SK-N-SH (cell line): ENCODE measurements around the gene TMEM266. TPM values are rescaled to one million over a fixed set of nuclear protein-coding genes. Genes with fewer than 3 reads are reported as not detected.

Experiments
- CTCF ChIA-PET: fragments of 300-600, 350-600 bp; formaldehyde crosslinking; extraction: SDS; loops from one replicate; lab custom pipeline; 2021; lab: Yijun Ruan, JAX
- POLR2A ChIA-PET: fragments of 350-600 bp; sonication (Branson Sonifier 250); formaldehyde crosslinking; extraction: SDS; loops from one replicate; lab custom pipeline; 2020; ENCODE audit warnings: antibody characterized with exemption, inconsistent platforms; lab: Yijun Ruan, JAX
- DNase-seq: peaks from one replicate; pipeline ENCODE4 v3.0.0; 2012
- H2AFZ ChIP-seq: fragments of 200-600 bp; sonication (generic); 2 replicates; pipeline ENCODE4 v1.8.1; 2016; ENCODE audit warnings: antibody characterized with exemption, mild to moderate bottlenecking, low read depth
- H3F3A ChIP-seq: fragments of 200-600 bp; sonication (generic); replicated peaks from 2 replicates; pipeline ENCODE3; 2016; ENCODE audit warnings: antibody characterized with exemption, mild to moderate bottlenecking; ENCODE audit not compliant: insufficient read depth
- H3K27ac ChIP-seq, 2 experiments: fragments of 200-500 bp in 1 of 2; fragments of 200-600 bp in 1 of 2; sonication (Bioruptor generic) in 1 of 2; sonication (generic), shearing (Covaris generic) in 1 of 2; 2 replicates each; pipeline versions ENCODE4 v1.5.1 to v1.6.1; 2014 to 2016; ENCODE audit warnings: low read depth in 2 of 2, inconsistent platforms in 1 of 2, low read length in 1 of 2, mild to moderate bottlenecking in 1 of 2, mixed read lengths in 1 of 2
- H3K27me3 ChIP-seq: fragments of 200-600 bp; sonication (generic), shearing (Covaris generic); 2 replicates; pipeline ENCODE4 v1.6.1; 2016; ENCODE audit warnings: mixed run types; ENCODE audit not compliant: insufficient read depth
- H3K36me3 ChIP-seq, 2 experiments: fragments of 200-500 bp in 1 of 2; fragments of 200-600 bp in 1 of 2; sonication (Bioruptor generic) in 1 of 2; sonication (generic) in 1 of 2; replicated peaks in 1 of 2; 2 replicates each; pipeline versions ENCODE3 to v1.5.1; 2014 to 2016; ENCODE audit warnings: low read length in 1 of 2, mild to moderate bottlenecking in 1 of 2; ENCODE audit not compliant: insufficient read depth in 2 of 2, control insufficient read depth in 1 of 2
- H3K4me1 ChIP-seq, 2 experiments: fragments of 200-500 bp in 1 of 2; fragments of 200-600 bp in 1 of 2; sonication (Bioruptor generic) in 1 of 2; sonication (generic), shearing (Covaris generic) in 1 of 2; 2 replicates each; pipeline versions ENCODE4 v1.5.1 to v1.6.1; 2014 to 2016; ENCODE audit warnings: low read depth in 1 of 2, low read length in 1 of 2, mixed run types in 1 of 2; ENCODE audit not compliant: insufficient read depth in 2 of 2, control insufficient read depth in 1 of 2
- H3K4me2 ChIP-seq: fragments of 200-600 bp; sonication (generic), shearing (Covaris generic); 2 replicates; pipeline ENCODE4 v1.6.1; 2017; ENCODE audit warnings: mixed run types
- H3K4me3 ChIP-seq, 2 experiments: fragments of 200-500 bp in 1 of 2; fragments of 200-600 bp in 1 of 2; sonication (Bioruptor generic) in 1 of 2; sonication (generic), shearing (Covaris generic) in 1 of 2; 2 replicates each; pipeline versions ENCODE4 v1.5.1 to v1.8.1; 2014 to 2016; ENCODE audit warnings: low read depth in 2 of 2, inconsistent platforms in 1 of 2, low read length in 1 of 2, mild to moderate bottlenecking in 1 of 2, mixed read lengths in 1 of 2, moderate library complexity in 1 of 2
- H3K79me2 ChIP-seq: fragments of 200-600 bp; sonication (generic); 2 replicates; pipeline ENCODE4 v1.8.1; 2017; ENCODE audit warnings: mild to moderate bottlenecking; ENCODE audit not compliant: insufficient read depth
- H3K9ac ChIP-seq: fragments of 200-600 bp; sonication (generic); 2 replicates; pipeline ENCODE4 v1.6.1; 2017; ENCODE audit warnings: mixed run types
- H3K9me2 ChIP-seq: fragments of 200-600 bp; sonication (generic); 2 replicates; pipeline ENCODE4 v1.6.1; 2017; ENCODE audit warnings: mixed run types
- H3K9me3 ChIP-seq: fragments of 200-600 bp; sonication (generic); 2 replicates; pipeline ENCODE4 v1.6.1; 2017; ENCODE audit warnings: mixed run types, mild to moderate bottlenecking, moderate library complexity
- H4K20me1 ChIP-seq: fragments of 200-600 bp; sonication (generic); 2 replicates; pipeline ENCODE4 v1.6.1; 2017; ENCODE audit warnings: mild to moderate bottlenecking, mixed run types; ENCODE audit not compliant: insufficient read depth
- CHD2 ChIP-seq: fragments of 150-350 bp; IDR thresholded peaks from 2 replicates; pipeline ENCODE4 v1.6.1; 2018; ENCODE audit warnings: low read length; ENCODE audit not compliant: partially characterized antibody
- CTCF ChIP-seq: fragments of 200-600 bp; sonication (generic); IDR thresholded peaks from 2 replicates; pipeline ENCODE4 v1.6.1; 2017; ENCODE audit warnings: antibody characterized with exemption, mild to moderate bottlenecking, moderate library complexity
- ELF1 ChIP-seq: IDR thresholded peaks from 2 replicates; pipeline ENCODE4 v1.4.0; 2012
- FOXJ3 ChIP-seq: sonication (generic); formaldehyde crosslinking; IDR thresholded peaks from 2 replicates; pipeline ENCODE4 v1.5.1; 2020; ENCODE audit warnings: mild to moderate bottlenecking, missing genetic modification reagents
- NFIC ChIP-seq: IDR thresholded peaks from 2 replicates; pipeline ENCODE4 v1.4.0; 2012; ENCODE audit warnings: borderline replicate concordance
- RFX5 ChIP-seq: IDR thresholded peaks from 2 replicates; pipeline ENCODE4 v1.6.1; 2012; ENCODE audit warnings: mild to moderate bottlenecking, improper control_type of control experiment, low read length
- SMC3 ChIP-seq: IDR thresholded peaks from 2 replicates; pipeline ENCODE4 v1.6.1; 2012; ENCODE audit warnings: low read depth, low read length, improper control_type of control experiment
- TAF1 ChIP-seq: IDR thresholded peaks from 2 replicates; pipeline ENCODE4 v1.6.1; 2012; ENCODE audit warnings: low read depth, mild to moderate bottlenecking, low read length, moderate library complexity, borderline replicate concordance
- TCF12 ChIP-seq: IDR thresholded peaks from 2 replicates; pipeline ENCODE4 v1.4.0; 2012
- USF1 ChIP-seq: IDR thresholded peaks from 2 replicates; pipeline ENCODE4 v1.4.0; 2012; ENCODE audit warnings: low read depth, borderline replicate concordance
- USF2 ChIP-seq: fragments of 150-350 bp; IDR thresholded peaks from 2 replicates; pipeline ENCODE4 v1.6.1; 2017; ENCODE audit warnings: antibody characterized with exemption, low read length, low read depth, borderline replicate concordance
- ZBTB33 ChIP-seq: IDR thresholded peaks from 2 replicates; pipeline ENCODE4 v1.4.0; 2012; ENCODE audit warnings: low read depth, borderline replicate concordance
- WGBS: methylation state at CpG from one replicate; pipeline ENCODE4 v1.1.6; 2017; ENCODE audit warnings: low lambda C conversion rate; 5-methylcytosine and 5-hydroxymethylcytosine counted together
- polyA plus RNA-seq, 3 experiments: library from polyadenylated mRNA; depleted of rRNA; stranded (reverse); fragments of >200 nt; gene quantifications; 2 replicates each; pipeline ENCODE4 v1.2.3, GENCODE V29; 2012
- TF ChIP-seq, protein P1 (sequence below): IDR thresholded peaks from 2 replicates; pipeline ENCODE4; 2012

Gene TMEM266
- polyA plus RNA-seq, 1 of the 3 experiments (the other 2 are of a cell fraction): 0.07 TPM

DNA sequence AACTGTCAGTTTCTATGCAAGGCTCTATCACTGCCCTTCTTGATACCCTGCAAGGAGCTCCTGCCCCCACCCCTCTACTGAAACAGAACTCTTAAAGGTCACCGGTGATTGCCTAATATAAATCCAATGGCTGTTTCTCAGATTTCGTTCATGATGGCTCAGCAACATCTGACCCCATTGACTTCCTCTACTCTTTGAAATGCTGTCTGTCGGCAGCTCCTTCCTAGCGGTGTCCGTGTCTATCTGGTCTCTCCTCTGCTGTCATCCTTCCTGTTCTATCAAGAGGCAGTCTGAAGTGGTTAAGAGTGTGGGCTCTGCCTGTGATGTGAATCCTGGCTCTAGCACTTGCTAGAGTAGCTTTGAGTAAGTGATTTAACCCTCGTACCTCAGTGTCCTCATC is 5.5 kb downstream of the TMEM266 start:
- WGBS: 64% methylated on average over 6 of the region's 6 CpGs
- POLR2A ChIA-PET: no interaction called here

More for the DNA sequence above, 5.5 kb downstream of the TMEM266 start:
- no peak for DNase-seq
- H3K79me2 ChIP-seq: no peaks in the 10 kb centered on the region
- CTCF ChIA-PET: interaction anchor here (0.7 to 2.6 kb wide), 3 partner anchors 53 to 82 kb away, joined by 3 to 9 read pairs (median 4); partner anchors contain the start of gene NRG4
- H3K9ac ChIP-seq: no peak overlapping the region
- no peaks in the 10 kb centered on the region for H3K9me2 ChIP-seq
- H3K4me2 ChIP-seq: no peak overlapping the region
- H2AFZ ChIP-seq: no peak overlapping the region
- H3K9me3 ChIP-seq: no peaks in the 10 kb centered on the region
- no peaks in the 10 kb centered on the region for H4K20me1 ChIP-seq
- H3K4me1 ChIP-seq: peaks cover 0 to 7% of the 10 kb centered on the region in 2 experiments; a peak in 1 of 4 replicates
- no peak overlapping the region for H3K27ac ChIP-seq
- no peaks in the 10 kb centered on the region for H3K36me3 ChIP-seq
- H3F3A ChIP-seq: no peaks in the 10 kb centered on the region
- no peak overlapping the region for H3K4me3 ChIP-seq
- H3K27me3 ChIP-seq: peaks cover 35% of the 10 kb centered on the region
- TF ChIP-seq CHD2: no peak
- no peak for TF ChIP-seq TAF1
- no peak for TF ChIP-seq USF1
- TF ChIP-seq CTCF: no peak
- no peak for TF ChIP-seq SMC3
- TF ChIP-seq ELF1: no peak
- TF ChIP-seq, protein P1, sequence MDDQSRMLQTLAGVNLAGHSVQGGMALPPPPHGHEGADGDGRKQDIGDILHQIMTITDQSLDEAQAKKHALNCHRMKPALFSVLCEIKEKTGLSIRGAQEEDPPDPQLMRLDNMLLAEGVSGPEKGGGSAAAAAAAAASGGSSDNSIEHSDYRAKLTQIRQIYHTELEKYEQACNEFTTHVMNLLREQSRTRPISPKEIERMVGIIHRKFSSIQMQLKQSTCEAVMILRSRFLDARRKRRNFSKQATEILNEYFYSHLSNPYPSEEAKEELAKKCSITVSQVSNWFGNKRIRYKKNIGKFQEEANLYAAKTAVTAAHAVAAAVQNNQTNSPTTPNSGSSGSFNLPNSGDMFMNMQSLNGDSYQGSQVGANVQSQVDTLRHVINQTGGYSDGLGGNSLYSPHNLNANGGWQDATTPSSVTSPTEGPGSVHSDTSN: no peak
- no peak for TF ChIP-seq NFIC
- no peak for TF ChIP-seq TCF12
- no peak for TF ChIP-seq USF2
- TF ChIP-seq ZBTB33: no peak
- no peak for TF ChIP-seq FOXJ3 (CRISPR knock-in tag)
- no peak for TF ChIP-seq RFX5
